Ecto neural progenitor cell (in vitro differentiated cells): ENCODE data around the gene EXOC6.
A peak's percentile ranks its signal among the peaks of the same experiment; 100 is the strongest.
"Not testable (repeated sequence)": the region's sequence is repeated elsewhere in the genome, so short reads cannot be mapped to it uniquely, and the experiment has no call there.

Experiments used
- DNase-seq: peaks from one replicate; pipeline ENCODE4 v3.0.0-alpha.2; 2018; ENCODE audit warnings: low spot score

The EXOC6 gene

GRCh38 chr10:92880233-92880861 lies 32.0 kb downstream of the EXOC6 start:
- DNase-seq, result no peak

GRCh38 chr10:92880917-92881316 lies 32.6 kb downstream of the EXOC6 start:
- no peak for DNase-seq

DNA sequence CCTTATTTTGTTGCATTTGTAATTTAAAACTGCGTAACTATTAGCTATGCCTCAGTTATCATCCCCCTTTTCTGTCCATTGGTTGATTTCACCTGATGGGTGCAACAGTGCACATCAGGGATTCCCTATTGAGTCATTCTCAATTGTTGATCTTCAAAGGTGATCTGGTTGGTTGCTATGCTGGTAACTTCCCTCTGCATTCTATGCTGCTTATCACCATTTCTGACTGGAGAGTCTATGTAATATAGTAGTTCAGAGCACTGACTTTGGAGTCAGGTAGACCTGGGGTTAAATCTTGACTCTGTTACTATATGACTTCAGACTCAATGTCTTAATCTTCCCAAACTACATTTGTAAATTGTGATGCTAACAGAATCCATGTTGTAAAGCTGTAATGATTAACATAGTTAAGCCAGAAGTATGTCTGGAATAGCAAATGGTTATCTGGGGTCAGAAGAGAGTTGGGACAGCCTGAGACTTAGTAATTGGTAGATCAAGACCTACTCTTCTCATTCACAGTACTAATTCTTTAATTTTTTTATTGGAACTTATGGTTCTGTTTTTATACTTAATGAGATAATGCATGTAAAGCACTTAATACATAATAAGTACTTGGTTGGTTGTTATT lies 38.1 kb downstream of the EXOC6 start:
- no peak for DNase-seq

GRCh38 chr10:92890471-92890870 lies 42.2 kb downstream of the EXOC6 start:
- no peak for DNase-seq

DNA sequence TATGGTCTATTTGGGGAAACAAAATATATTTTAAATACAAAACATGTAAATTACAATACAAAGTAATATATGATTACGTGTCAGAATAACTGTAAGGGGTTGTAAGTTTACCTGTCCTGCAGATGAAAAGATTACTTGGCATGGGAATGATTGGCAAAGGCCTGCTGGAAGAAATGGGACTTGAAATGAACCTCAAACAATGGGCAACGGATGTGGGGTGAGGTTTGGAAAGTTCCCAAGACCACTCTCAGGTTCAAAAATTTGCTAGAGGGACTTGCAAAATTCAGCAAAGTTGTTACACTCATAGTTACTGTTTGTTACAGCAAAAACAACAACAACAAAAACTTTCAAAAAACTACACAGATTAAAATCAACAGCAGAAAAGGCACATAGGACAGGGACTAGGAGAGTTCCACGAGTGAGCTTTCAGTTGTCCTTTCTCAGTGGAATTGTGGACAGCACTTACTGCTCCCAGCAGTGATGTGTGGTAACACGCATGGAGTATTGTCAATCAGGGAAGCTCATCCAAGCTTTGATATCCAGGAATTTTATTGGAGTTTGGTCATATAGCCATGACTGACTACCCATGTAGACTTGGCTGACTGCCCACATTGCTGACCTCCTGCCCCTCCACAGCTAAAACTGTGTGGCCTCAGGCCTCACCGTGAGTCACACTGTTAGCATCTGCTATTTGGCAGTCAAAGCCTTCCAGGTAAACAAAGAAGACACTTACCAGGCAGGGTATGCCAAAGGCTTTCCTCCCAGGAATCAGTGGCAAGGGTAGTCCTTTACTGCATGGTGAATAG lies 43.8 kb downstream of the EXOC6 start:
- no peak for DNase-seq

GRCh38 chr10:92892691-92893054 lies 44.4 kb downstream of the EXOC6 start:
- DNase-seq, result no peak

GRCh38 chr10:92894081-92894655 lies 45.8 kb downstream of the EXOC6 start:
- DNase-seq, result no peak

DNA sequence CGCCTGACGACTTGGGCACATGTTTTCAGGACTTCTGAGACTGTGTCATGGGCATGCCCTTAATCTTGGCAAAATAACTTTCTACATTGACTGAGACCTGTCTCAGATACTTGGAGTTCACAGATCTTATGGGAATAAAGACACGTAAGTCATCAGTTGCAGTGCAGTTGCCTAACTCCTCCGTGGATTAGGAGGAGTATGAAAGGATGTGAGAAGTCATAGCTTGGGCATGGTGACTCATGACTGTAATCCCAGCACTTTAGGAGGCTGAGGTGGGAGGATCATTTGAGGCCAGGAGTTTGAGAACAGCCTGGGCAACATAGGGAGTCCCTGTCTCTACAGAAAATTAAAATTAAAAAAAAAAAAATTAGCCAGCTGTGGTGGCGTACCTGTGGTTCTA lies 49.6 kb downstream of the EXOC6 start:
- no peak for DNase-seq

- DNase-seq, result no peak
Measured at GRCh38 chr10:92901819-92902251, 53.5 kb downstream of the EXOC6 start.

- DNase-seq, result no peak
Measured at GRCh38 chr10:92903633-92904032, 55.3 kb downstream of the EXOC6 start.

GRCh38 chr10:92907280-92907679 lies 59.0 kb downstream of the EXOC6 start:
- no peak for DNase-seq

GRCh38 chr10:92912631-92913030 lies 64.3 kb downstream of the EXOC6 start:
- DNase-seq, result not testable (repeated sequence)

- DNase-seq, result peak; percentile 65
Measured at GRCh38 chr10:92913973-92914372, 65.7 kb downstream of the EXOC6 start.

DNA sequence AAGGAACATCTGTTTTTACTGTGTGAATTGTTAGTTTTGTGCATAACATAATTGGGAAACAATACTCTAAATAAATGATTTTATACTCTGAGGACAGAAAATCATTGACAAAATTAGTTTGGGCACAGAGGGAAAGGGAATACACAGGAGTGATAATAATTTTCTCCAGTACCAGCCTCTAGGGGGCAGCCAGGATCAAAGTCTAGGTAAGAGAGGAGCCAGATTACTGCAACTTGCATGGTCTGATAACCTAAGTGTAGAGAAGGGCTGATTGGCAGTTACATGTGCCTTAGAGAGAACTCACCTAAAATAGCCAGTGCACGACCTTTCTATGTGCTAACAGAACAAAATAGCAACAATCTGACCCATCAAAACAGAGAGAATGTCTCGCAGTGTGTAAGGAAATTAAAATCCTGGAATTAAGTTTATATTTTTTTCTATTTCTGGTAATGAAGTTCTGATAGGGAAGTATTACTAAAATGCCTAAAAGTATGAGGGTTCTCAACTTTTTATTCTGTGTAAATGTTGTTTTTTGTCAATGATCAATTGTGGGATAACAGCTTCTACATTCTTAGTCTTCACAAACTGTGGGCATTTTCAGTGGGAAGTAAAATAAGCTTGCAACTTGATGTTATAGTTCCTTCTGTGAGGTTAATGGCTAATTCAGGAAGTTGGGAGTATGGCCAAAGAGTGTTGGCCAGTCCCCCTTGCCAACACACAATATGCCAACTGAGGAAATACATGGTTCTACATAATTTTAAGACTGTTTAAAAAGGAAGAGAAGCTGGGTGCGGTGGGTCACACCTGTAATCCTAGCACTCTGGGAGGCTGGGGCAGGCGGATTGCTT lies 66.4 kb downstream of the EXOC6 start:
- DNase-seq, result peak; percentile 56

- no peak for DNase-seq
Measured at GRCh38 chr10:92915892-92916291, 67.6 kb downstream of the EXOC6 start.

DNA sequence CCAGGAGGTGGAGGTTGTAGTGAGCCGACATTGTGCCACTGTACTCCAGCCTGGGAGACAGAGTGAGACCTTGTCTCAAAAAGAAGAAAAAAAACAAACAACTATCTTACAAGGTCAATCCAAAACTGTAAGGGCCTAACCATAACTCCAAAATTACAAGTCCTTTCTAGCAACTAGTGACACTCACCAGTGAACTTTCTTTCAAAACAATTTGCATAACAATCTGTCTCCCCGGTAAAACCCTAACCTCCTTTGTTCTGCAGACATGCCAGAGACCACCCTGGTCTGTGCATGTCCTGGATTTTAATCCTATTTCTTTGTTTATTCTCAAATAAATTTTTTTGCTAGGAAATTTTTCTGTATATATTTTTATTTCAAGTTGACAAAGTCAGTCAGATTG lies 68.1 kb downstream of the EXOC6 start:
- DNase-seq, result no peak

GRCh38 chr10:92918603-92919002 lies 70.3 kb downstream of the EXOC6 start:
- no peak for DNase-seq

GRCh38 chr10:92920866-92921265 lies 72.5 kb downstream of the EXOC6 start:
- DNase-seq, result no peak

GRCh38 chr10:92923416-92923815 lies 75.1 kb downstream of the EXOC6 start:
- no peak for DNase-seq

DNA sequence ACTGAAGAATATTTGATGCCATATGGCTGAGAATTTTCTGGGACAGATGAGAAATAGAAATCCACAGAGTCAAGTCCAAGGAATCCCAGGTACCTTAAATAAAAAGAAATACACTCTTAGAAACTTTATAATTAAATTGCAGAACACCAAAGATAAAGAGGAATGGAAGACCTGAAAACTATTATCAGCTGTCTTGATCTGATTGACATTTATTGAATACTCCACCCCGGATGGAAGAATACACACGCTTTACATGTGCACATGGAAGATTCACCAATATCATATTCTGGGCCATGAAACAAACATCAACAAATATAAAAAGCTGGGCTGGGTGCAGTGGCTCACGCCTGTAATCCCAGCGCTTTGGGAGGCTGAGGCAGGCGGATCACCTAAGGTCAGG lies 81.6 kb downstream of the EXOC6 start:
- DNase-seq, result no peak

GRCh38 chr10:92931597-92931996 lies 83.3 kb downstream of the EXOC6 start:
- DNase-seq, result no peak

- DNase-seq, result no peak
Measured at GRCh38 chr10:92937876-92938275, 89.6 kb downstream of the EXOC6 start.
